ENCODE data around the gene PRPF39.
"Not testable (repeated sequence)": the region's sequence is repeated elsewhere in the genome, so short reads cannot be mapped to it uniquely, and the experiment has no call there.

Gene PRPF39, protein sequence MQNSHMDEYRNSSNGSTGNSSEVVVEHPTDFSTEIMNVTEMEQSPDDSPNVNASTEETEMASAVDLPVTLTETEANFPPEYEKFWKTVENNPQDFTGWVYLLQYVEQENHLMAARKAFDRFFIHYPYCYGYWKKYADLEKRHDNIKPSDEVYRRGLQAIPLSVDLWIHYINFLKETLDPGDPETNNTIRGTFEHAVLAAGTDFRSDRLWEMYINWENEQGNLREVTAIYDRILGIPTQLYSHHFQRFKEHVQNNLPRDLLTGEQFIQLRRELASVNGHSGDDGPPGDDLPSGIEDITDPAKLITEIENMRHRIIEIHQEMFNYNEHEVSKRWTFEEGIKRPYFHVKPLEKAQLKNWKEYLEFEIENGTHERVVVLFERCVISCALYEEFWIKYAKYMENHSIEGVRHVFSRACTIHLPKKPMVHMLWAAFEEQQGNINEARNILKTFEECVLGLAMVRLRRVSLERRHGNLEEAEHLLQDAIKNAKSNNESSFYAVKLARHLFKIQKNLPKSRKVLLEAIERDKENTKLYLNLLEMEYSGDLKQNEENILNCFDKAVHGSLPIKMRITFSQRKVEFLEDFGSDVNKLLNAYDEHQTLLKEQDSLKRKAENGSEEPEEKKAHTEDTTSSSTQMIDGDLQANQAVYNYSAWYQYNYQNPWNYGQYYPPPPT

DNA sequence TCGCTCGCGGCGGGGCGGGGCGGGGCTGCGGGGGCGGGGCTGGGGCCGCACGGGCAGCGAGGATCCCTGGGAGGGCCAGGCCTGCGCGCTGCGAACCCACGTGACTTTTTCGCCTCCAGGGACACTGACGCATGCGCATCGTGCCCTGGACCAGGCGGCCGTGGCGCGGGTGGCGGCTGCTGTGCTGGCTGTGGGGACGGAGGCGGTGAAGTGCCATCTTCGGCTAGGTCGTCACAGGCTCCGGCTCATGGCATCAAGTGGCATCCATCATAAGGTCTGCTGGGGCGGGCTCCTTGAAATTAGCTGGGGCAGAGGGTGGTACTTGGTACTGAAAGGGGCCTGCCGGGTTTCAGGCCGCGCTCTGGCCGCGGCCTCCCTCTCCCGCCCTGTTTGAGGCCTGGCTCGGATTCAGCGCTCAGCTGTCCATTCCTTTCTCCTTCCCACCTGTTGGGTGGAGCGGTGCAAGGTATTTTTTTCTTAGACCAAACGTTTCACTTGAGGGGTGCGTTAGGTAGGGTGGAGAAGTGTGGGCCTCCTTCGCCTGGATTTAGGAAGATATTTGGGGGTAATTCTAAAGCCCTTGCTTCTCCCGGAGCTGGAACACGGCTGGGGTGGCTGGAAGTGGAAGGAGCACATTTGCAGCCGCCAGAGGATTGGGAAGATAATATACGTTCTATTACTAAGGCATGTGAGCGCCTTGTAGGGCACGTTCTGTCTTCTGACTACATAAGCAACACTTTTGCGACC is at the start of gene PRPF39:
TSS of gene PRPF39 (plus strand) at position 141 of the 747 bp plus-strand sequence. CDS start 11,124 bp downstream, outside the sequence.
- DNase-seq (ENCODE audit: low read depth) = peak; percentile 79

DNA sequence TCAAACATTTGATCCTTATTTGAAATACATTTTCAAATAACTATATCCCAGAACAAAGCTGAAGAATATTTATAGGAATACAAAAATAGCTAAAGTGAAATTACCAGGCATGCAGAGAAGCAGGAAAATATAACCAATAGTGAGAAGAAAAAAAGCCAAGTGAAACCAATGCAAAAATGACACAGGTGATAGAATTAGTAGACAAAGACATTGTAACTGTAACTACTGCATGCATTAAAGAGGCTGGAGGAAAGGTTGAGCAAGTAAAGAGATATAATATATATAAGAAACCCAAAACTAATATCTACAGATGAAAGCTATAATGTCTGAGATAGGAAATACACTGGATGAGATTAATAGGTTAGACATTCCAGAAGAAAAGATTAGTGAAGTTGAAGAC is 49.2 kb upstream of the PRPF39 start:
- DNase-seq (ENCODE audit: low read depth) = no peak

DNA sequence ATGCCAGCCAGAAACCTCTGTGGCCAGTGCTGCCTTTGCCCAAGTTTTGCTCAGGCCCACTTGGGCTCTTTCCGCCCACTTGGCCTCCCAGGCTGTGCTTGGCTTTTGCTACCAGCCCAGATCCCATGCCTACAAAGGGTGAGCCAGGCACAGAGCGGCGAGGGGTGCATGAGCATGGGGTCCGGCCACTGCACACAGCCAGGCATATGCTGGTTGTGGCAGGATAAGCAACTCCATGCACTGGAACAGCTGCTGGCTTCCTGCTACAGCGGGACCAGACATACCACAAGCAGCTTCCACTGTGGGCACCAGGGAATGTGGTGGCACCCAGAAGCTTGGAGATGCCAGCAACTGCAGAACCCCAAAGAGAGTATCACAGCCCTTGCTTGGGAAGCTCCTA is 45.7 kb upstream of the PRPF39 start:
- DNase-seq (ENCODE audit: low read depth) = no peak

DNA sequence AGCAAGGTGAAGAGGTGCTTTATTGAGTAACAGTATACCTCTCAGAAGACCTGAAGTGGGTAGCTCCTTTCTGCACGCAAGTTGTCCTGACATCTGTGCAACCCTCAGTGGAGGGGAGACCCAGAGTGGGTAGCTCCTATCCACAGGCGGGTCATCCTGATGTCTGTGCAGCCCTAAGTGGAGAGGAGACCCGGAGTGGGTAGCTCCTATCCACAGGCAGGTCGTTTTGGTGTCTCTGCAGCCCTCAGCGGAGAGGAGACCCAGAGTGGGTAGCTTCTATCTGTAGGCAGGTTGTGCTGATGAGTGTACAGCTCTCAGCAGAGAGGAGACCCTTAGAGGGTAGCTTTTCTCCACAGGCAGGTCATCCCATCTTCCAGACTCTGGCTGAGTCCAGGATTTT is 45.1 kb upstream of the PRPF39 start:
- no peak for DNase-seq (ENCODE audit: low read depth)

DNA sequence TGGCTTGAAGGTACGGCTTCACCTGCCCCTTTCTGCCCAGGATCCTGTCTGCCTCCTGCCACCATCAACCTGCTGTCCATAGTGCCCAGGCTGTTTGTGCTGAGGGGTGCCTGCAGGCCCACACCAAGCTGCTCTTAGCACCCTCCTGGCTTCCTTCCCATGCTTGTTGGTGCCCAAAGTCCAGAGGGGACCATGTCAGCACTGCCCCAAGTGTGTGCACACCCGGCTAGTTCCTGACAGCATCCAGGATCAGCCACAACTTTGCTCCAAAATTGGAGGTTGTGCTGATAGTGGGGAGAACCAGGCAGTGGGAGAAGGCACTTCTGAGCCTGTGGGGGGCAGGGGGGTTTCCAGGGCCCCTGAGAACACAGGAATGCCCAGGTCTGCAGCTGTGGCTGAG is 44.5 kb upstream of the PRPF39 start:
- DNase-seq (ENCODE audit: low read depth) = no peak

DNA sequence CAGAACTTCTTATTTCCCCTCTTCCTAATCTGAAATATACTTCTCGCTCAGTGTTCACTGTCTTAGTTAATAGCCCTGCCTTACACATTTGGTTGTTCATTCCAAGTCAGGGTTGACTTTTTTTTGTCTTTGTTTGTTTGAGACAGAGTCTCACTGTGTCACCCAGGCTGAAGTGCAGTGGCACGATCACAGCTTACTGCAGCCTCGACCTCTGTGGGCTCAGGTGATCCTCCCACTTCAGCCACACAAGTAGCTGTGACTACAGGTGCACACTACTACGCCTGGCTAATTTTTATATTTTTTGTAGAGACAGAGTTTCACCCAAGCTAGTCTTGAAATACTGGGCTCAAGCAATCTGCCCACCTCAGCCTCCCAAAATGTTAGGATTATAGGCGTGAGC is 42.3 kb upstream of the PRPF39 start:
- no peak for DNase-seq (ENCODE audit: low read depth)

DNA sequence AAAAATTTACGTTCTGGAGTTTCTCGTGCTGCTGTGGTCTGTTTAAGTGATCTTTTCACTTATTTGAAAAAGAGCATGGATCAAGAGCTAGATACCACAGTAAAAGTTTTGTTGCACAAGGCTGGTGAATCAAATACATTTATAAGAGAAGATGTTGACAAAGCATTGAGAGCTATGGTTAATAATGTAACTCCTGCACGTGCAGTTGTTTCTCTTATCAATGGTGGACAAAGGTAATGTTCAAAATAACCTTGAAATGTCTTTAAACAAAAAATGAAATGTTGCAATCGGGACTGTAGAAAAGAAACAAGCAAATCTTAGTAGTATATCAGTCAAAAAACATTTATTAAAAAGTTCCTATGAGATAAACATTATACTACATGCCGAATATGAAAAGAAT is 39.3 kb upstream of the PRPF39 start:
- DNase-seq (ENCODE audit: low read depth) = no peak

DNA sequence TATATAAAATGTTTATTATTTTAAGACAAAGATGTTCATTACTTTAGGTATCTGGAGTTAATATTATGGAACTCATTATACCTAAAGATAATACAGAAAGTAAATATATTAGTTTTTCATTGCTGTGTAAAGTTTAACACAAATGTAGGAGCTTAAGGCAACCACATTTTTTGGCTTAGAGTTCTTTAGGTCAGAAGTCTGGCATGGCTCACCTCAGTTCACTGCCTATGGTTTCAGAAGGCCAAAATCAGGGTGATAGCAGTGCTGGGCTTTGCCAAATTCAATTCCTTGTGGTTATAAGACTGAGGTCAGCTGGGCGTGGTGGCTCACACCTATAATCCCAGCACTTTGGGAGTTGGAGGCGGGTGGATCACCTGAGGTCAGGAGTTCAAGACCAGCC is 35.5 kb upstream of the PRPF39 start:
- no peak for DNase-seq (ENCODE audit: low read depth)

DNA sequence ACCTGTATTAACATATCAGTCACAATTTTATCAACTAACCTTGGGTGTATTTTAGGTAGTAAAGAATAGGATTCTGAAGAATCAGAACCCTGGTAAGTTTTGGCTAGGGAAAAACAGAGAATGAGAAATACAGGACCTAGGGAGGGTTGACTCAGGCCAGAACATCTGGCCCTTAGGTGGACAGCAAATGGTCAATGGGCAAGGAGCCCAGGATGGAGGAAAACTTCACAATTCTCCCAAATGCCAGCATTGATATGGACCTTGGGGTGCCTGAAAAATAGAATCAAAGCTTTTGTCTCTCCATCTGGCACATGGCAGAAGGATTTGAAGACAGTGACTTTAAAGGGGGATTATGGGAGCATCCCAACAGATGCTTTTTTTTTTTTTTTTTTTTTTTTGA is 32.7 kb upstream of the PRPF39 start:
- no peak for DNase-seq (ENCODE audit: low read depth)

DNA sequence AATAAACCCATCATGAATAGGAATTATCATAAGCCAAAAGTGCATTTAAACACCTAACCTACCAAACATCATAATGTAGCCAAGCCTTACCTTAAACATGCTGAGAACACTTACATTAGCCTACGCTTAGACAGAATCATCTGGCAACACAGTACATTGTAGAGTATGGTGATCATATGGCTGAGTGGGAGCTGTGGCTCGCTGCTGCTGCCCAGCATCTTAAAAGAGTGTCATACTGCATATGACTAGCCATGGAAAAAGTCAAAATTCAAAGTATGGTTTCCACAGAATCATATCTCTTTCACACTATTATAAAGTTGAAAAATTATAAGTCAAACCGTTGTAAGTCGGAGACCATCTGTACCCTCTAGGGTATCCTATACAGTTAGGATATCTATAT is 32.0 kb upstream of the PRPF39 start:
- no peak for DNase-seq (ENCODE audit: low read depth)

DNA sequence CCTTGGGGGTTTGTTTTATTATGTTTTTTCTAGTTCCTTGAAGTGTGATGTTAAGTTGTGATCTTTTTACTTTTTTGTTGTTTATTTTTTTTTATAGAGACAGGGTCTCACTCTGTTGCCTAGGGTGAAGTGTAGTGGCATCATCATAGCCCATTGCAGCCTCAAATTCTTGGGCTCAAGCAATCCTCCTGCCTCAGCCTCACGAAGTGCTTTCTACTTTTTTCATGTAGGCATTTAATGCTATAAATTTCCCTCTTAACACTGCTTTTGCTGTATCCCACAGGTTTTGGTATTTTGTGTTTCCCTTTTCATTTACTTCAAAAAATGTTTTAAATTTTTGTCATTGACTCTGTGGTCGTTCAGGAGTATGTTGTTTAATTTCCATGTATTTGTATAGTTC is 26.6 kb upstream of the PRPF39 start:
- DNase-seq (ENCODE audit: low read depth) = no peak

DNA sequence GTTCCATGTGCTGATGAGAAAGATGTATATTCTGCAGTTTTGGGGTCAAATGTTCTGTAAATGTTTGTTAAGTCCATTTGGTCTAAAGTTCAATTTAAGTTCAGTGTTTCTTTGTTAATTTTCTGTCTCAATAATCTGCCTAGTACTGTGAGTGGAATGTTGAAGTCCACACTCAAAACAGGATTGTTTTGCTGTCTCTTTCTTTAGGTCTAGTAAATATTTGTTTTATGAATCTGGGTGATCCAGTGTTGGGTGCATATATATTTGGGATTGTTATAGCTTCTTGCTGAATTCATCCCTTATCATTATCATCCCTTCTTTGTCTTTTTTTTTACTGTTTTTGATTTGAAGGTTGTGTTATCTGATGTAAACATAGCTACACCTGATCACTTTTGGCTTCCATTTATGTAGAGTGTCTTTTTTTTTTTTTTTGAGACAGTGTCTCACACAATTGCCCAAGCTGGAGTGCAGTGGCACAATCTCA is 26.0 kb upstream of the PRPF39 start:
- DNase-seq (ENCODE audit: low read depth) = no peak

DNA sequence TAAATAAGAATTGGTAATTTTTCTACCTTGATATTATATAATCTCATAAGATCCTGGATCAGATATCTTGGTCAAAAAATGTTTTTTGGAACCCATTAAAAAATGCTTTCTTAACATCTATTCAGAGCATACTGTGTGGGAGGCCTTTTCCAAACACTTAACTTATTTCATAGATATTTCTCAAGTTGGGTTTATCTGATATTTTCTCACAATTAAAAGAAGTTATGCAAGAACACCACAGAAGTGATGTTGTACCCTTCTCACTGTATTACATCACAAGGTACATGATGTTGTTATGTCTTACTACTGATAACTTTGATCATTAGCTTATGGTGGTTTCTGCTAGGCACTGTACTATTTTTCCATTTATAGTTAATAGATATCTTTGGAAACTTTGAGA is 23.4 kb upstream of the PRPF39 start:
- no peak for DNase-seq (ENCODE audit: low read depth)

DNA sequence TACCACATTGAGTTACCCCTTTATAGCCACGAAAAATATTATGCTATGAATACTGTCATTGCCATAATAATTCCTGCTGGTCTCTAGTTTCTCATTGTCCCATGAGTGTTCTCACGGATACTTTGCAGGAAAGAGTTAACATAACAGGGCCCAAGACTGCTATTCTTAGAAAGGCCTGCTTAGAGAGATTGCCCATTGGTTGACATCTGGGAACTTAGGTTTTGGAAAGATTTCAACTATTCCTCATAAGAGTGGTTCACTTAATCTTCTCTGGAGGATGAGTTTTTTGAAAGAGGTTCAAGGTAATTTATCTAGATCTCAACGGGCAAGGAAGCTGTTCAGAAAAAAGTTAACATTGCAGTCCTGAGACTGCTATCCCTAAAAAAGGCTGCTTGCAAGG is 18.4 kb upstream of the PRPF39 start:
- DNase-seq (ENCODE audit: low read depth) = no peak

DNA sequence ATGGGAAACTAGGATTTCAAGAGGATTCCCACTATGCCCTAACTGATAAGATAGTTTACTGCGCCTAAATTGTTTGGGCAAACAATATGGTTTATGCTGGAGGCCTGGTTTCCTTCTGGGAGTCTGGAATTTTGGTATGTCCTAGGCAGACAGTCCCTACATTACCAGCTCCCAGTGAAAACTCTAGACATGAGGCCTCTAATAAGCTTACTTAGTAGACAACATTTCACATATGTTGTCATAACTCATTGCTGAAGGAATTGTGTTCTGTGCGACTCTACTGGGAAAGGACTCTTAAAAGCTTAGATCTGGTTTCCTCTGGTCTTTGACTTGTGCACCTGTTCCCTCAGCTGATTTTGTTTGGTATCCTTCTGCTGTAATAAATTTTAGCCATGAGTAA is 18.0 kb upstream of the PRPF39 start:
- no peak for DNase-seq (ENCODE audit: low read depth)

DNA sequence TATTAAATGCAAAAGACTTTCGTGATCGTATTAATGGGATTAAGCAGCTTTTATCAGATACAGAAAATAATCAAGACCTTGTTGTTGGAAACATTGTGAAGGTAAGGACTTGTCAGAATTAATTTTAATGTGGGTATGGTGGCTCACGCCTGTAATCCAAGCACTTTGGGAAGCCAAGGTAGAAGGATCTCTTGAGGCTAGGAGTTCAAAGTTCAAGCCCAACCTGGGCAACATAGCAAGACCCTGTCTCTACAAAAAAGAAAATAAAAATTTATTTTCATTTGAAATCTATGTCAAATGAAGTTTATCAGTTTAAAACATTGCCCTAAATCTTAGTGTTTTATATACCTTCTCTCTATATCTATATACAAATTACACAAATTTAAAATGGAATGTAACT is 17.2 kb upstream of the PRPF39 start:
- no peak for DNase-seq (ENCODE audit: low read depth)

DNA sequence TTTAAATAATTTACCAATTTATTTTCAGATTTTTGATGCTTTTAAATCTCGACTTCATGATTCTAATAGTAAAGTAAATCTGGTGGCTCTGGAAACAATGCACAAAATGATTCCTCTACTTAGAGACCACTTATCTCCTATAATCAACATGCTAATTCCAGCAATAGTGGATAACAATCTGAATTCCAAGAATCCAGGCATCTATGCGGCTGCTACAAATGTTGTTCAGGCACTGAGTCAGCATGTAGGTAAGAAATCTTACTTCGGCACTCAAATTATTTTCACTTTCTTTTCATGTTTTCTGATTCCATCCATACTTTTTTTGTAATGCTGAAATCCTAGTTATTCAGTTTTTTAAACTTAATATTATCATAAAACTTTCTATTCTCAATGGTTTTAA is 15.5 kb upstream of the PRPF39 start:
- DNase-seq (ENCODE audit: low read depth) = no peak

DNA sequence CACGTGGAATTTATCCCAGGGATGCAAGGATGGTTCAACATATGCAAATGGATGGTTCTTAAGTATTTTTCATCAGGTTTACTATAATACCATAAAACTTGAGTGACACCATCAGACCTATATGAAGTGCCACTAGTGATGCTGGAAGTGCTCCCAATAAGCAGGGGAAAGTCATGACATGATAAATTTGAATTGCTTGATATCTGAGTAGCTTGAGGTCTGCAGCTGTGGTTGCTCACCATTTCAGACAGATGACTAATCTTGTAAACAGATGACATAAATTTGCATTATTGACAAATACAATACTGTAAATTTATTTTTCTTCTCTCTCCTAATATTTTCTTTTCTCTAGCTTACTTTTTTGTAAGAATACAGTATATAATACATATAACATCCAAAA is 13.7 kb upstream of the PRPF39 start:
- DNase-seq (ENCODE audit: low read depth) = no peak

DNA sequence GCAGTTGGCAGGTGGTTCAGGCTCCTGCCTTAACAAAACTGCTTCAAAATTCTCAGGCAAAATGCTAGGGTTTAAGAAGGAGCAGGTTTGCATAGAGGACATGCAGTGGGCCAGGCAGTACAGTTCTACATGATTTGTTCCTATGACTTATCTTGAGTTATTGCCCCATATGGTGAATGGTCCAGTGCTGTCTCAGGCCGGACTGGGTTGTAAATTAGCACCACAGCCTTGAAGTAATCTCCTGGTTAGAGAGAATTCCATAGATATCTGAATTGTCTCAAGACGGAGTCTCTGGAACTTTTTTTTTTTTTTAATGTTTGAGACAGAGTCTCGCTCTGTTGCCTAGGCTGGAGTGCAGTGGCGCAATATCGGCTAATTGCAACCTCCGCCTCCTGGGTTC is 11.8 kb upstream of the PRPF39 start:
- DNase-seq (ENCODE audit: low read depth) = no peak

DNA sequence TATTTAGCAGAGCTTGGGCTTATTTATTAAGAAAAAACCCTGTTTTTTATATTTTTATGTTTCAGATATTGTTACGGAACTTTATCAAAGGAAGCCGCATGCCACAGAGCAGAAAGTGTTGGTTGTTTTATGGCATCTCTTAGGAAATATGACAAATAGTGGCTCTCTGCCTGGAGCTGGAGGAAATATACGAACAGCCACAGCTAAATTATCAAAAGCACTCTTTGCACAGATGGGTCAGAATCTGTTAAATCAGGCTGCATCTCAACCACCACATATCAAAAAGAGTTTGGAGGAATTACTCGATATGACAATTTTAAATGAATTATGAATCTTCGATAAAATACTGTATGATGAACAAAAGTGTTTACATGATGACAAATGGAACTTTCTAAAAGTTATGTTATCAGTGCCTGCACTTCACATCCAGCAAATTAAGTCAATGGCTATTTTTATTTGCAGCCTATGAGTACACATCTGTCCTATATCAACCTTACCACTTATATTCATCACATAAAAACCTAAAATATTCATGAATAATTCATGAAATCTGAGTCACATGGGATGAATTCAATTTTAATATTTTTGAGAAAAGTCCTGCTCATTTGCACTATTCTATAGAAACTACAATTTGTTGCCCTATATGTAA is 10.6 kb upstream of the PRPF39 start:
- DNase-seq (ENCODE audit: low read depth) = no peak

DNA sequence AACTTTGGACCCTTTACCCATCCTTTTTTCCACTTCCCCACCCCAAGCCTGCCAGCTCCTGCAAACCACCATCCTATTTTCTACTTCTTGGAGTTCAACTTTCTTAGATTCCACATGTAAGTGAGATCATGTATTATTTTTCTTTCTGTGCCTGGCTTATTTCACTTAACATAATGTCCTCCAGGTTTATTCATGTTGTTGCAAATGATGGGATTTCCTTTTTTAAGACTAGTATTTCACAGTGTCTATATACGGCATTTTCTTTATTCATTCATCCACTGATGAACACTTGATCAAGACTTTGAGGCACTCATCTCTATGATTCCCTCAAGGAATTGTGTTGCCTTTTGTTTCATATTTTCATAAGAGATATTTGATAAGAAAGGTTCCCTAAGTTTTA is 5.6 kb upstream of the PRPF39 start:
- DNase-seq (ENCODE audit: low read depth) = no peak

DNA sequence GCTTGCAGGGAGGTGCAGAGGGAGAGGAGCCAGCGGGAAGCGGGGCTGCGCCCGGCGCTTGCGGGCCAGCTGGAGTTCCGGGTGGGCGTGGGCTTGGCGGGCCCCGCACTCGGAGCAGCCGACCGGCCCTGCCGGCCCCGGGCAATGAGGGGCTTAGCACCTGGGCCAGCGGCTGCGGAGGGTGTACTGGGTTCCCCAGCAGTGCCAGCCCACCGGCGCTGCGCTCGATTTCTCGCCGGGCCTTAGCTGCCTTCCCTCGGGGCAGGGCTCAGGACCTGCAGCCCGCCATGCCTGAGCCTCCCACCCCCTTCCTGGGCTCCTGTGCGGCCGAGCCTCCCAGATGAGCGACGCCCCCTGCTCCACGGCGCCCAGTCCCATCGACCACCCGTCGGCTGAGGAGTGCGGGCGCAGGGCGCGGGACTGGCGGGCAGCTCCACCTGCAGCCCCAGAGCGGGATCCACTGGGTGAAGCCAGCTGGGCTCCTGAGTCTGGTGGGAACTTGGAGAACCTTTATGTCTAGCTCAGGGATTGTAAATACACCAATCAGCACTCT is 3.4 kb upstream of the PRPF39 start:
- not testable (repeated sequence) for DNase-seq (ENCODE audit: low read depth)

Data from fibroblast of the conjunctiva (primary cell).